ENCODE results near the gene RAD1.

RAD1 gene

DNA sequence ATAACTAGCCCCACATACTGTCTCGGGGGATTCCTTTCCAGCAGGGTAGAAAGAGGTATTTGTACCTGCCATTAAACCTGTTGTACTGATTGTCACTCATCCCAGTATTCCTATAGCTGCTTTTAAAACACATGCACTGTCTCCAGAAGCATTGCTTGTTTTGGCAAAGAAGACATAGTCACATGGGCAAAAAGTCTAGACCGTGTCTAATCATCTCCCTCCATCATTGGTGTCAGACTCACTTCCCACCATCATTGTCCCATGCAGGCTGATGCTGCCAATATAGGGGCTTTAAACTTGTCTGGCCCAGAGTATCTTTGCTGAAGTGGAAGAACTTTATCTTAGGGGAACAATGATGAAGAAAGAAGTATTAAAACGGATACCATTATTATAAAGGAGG lies 26.6 kb upstream of the RAD1 start:
- DNase-seq (ENCODE audit: low spot score), result no peak
- TF ChIP-seq, protein P1, sequence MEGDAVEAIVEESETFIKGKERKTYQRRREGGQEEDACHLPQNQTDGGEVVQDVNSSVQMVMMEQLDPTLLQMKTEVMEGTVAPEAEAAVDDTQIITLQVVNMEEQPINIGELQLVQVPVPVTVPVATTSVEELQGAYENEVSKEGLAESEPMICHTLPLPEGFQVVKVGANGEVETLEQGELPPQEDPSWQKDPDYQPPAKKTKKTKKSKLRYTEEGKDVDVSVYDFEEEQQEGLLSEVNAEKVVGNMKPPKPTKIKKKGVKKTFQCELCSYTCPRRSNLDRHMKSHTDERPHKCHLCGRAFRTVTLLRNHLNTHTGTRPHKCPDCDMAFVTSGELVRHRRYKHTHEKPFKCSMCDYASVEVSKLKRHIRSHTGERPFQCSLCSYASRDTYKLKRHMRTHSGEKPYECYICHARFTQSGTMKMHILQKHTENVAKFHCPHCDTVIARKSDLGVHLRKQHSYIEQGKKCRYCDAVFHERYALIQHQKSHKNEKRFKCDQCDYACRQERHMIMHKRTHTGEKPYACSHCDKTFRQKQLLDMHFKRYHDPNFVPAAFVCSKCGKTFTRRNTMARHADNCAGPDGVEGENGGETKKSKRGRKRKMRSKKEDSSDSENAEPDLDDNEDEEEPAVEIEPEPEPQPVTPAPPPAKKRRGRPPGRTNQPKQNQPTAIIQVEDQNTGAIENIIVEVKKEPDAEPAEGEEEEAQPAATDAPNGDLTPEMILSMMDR (IDR thresholded peaks at IDR 0.05; ENCODE audit: extremely low read depth, missing control alignments), result no peak

DNA sequence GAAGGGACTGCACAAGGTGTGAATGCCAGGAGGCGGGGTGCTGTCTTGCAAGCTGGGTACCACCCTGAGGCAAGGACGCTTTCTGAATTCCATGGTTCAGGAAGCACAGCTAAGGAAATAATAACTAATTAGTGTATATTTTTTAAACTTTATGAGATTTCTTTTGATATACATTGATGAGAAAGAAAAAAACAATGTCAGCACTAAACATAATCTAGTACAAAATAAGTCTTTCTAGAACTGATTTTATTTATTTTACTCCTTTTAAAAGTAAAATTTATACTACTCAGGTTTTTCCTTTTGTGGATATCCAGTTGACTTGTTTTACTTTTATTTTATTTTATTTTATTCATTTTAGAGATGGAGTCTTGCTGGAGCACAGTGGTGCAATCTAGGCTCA lies 17.6 kb upstream of the RAD1 start:
- TF ChIP-seq, protein P1 (IDR thresholded peaks at IDR 0.05; ENCODE audit: extremely low read depth, missing control alignments), result no peak
- no peak for DNase-seq (ENCODE audit: low spot score)

GRCh38 chr5:34930870-34931269 lies 15.6 kb upstream of the RAD1 start:
- no peak for DNase-seq (ENCODE audit: low spot score)
- TF ChIP-seq, protein P1 (IDR thresholded peaks at IDR 0.05; ENCODE audit: extremely low read depth, missing control alignments), result no peak

- no peak for DNase-seq (ENCODE audit: low spot score)
- TF ChIP-seq, protein P1 (IDR thresholded peaks at IDR 0.05; ENCODE audit: extremely low read depth, missing control alignments), result no peak
These were observed 15.1 kb upstream of the RAD1 start for GRCh38 chr5:34930462-34930844.

DNA sequence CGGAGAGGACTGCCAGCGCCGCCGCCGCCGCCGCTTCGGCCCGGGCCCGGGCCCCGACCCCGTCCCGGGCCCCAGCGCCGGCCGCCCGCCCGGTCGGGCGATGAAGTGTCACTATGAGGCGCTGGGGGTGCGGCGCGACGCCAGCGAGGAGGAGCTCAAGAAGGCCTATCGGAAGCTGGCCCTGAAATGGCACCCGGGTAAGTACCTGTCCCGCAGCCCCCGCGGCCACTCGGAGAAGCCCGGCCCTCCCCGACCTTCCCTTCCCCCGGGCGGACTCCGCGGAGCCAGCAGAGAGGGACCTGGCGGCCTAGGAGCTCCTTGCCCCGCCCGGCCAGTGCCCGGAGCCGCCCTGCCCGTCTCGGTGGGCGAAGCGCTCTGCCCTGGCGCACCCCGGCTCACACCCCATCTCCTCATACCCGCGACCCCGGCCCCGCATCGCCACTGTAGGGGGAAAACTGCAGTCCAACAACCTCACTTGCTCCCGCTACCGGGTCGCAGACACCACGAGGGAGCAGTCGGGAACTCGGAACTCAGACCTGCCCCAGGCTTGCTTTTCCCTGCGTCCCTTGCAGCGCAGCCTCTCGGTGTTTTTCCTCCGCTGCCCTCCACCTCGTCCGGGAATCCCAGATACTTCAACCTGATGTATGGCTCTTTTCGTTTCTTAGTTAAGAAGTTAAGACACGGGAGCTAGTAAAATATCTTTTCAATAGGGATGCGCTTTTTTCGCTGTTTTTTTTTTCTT lies 14.6 kb upstream of the RAD1 start:
- TF ChIP-seq, protein P1 (IDR thresholded peaks at IDR 0.05; ENCODE audit: extremely low read depth, missing control alignments), result no peak
- DNase-seq (ENCODE audit: low spot score), result peak; percentile 91

GRCh38 chr5:34929134-34929719 lies 13.9 kb upstream of the RAD1 start, which contains the start of gene DNAJC21:
DNAJC21 (plus strand) TSS chr5:34929559; CDS start chr5:34929820, 261 bp downstream.
- TF ChIP-seq, protein P1 (IDR thresholded peaks at IDR 0.05; ENCODE audit: extremely low read depth, missing control alignments), result no peak
- peak; percentile 99 for DNase-seq (ENCODE audit: low spot score)

GRCh38 chr5:34928267-34928666 lies 13.0 kb upstream of the RAD1 start:
- DNase-seq (ENCODE audit: low spot score), result no peak
- TF ChIP-seq, protein P1 (IDR thresholded peaks at IDR 0.05; ENCODE audit: extremely low read depth, missing control alignments), result no peak
